Measurements from ENCODE around the gene CFAP68.
"Not testable (repeated sequence)": the region's sequence is repeated elsewhere in the genome, so short reads cannot be mapped to it uniquely, and the experiment has no call there.

The CFAP68 gene

GRCh38 chr11:111870886-111871692, 8.3 kb upstream of the CFAP68 start, which contains the start of gene ALG9:
ALG9 (minus strand) TSS chr11:111871581; CDS start chr11:111871482, 99 bp downstream.
- peak; percentile 77 for DNase-seq (ENCODE audit: low read depth)

- no peak for DNase-seq (ENCODE audit: low read depth)
These were observed 7.6 kb upstream of the CFAP68 start for GRCh38 chr11:111871693-111872161.

- DNase-seq (ENCODE audit: low read depth): no peak
These were observed 924 bp upstream of the CFAP68 start for GRCh38 chr11:111878385-111878848.

- no peak for DNase-seq (ENCODE audit: low read depth)
These were observed 258 bp downstream of the CFAP68 start for GRCh38 chr11:111879637-111879960.

GRCh38 chr11:111882202-111882601, 2.9 kb downstream of the CFAP68 start:
- no peak for DNase-seq (ENCODE audit: low read depth)

- not testable (repeated sequence) for DNase-seq (ENCODE audit: low read depth)
These were observed 5.7 kb downstream of the CFAP68 start for GRCh38 chr11:111885053-111885452.

- no peak for DNase-seq (ENCODE audit: low read depth)
These were observed 6.7 kb downstream of the CFAP68 start for GRCh38 chr11:111886032-111886431.

- no peak for DNase-seq (ENCODE audit: low read depth)
These were observed 7.5 kb downstream of the CFAP68 start for GRCh38 chr11:111886844-111887243.

GRCh38 chr11:111905411-111905810, 26.1 kb downstream of the CFAP68 start:
- DNase-seq (ENCODE audit: low read depth): no peak

GRCh38 chr11:111906680-111907079, 27.3 kb downstream of the CFAP68 start:
- DNase-seq (ENCODE audit: low read depth): no peak

- DNase-seq (ENCODE audit: low read depth): no peak
These were observed 29.4 kb downstream of the CFAP68 start for GRCh38 chr11:111908639-111909305.

GRCh38 chr11:111909378-111909777, 30.0 kb downstream of the CFAP68 start:
- DNase-seq (ENCODE audit: low read depth): no peak

- DNase-seq (ENCODE audit: low read depth): no peak
These were observed 31.6 kb downstream of the CFAP68 start for GRCh38 chr11:111910676-111911562.

- no peak for DNase-seq (ENCODE audit: low read depth)
These were observed 32.4 kb downstream of the CFAP68 start, which contains the start of gene CRYAB for GRCh38 chr11:111911563-111912401. CRYAB (minus strand) TSS chr11:111911770; CDS start chr11:111911724, 46 bp downstream.

- DNase-seq (ENCODE audit: low read depth): no peak
These were observed 33.2 kb downstream of the CFAP68 start, which contains the start of gene HSPB2 for GRCh38 chr11:111912535-111912934. HSPB2 (plus strand) TSS chr11:111912734; CDS start chr11:111912830, 96 bp downstream.

- DNase-seq (ENCODE audit: low read depth): no peak
These were observed 33.9 kb downstream of the CFAP68 start for GRCh38 chr11:111913031-111913861.

- no peak for DNase-seq (ENCODE audit: low read depth)
These were observed 34.7 kb downstream of the CFAP68 start for GRCh38 chr11:111913997-111914396.

GRCh38 chr11:111916768-111917167, 37.4 kb downstream of the CFAP68 start:
- no peak for DNase-seq (ENCODE audit: low read depth)

GRCh38 chr11:111917312-111917711, 38.0 kb downstream of the CFAP68 start:
- DNase-seq (ENCODE audit: low read depth): no peak

GRCh38 chr11:111917788-111918187, 38.4 kb downstream of the CFAP68 start:
- no peak for DNase-seq (ENCODE audit: low read depth)
